T-cell (primary cell): ENCODE data around the gene ST3GAL2. TPM values are rescaled to one million over a fixed set of nuclear protein-coding genes. Genes with fewer than 3 reads are reported as not detected.

ENCODE experiments used
- ATAC-seq, 4 experiments: fragments of 200-7000 bp in 3 of 4; fragments of 150-1000 bp in 1 of 4; cut with Tn5 transposase; replicated peaks in 1 of 4; 1 replicate in 3 of 4; 2 replicates in 1 of 4; pipeline ENCODE4 v1.10.0; 2021; ENCODE audit warnings: moderate library complexity in 3 of 4, mild to moderate bottlenecking in 2 of 4, moderate number of reproducible peaks in 1 of 4
- CTCF ChIA-PET, 2 donors: fragments of 300-600 bp; sonication (Branson Sonifier 250); formaldehyde crosslinking; loops; one replicate each; lab custom pipeline; 2022; ENCODE audit warnings: antibody characterized with exemption in 2 of 2; lab: Charles Lee
- POLR2A ChIA-PET, 2 donors: fragments of 300-600 bp; sonication (Branson Sonifier 250); formaldehyde crosslinking; loops; one replicate each; lab custom pipeline; 2022; ENCODE audit warnings: antibody characterized with exemption in 2 of 2; lab: Charles Lee
- DNase-seq, 35 experiments: peaks; one replicate each; pipeline versions ENCODE4 v3.0.0 to v3.0.0-alpha.2; 2013 to 2023
- H3K27ac ChIP-seq: one replicate; pipeline ENCODE4 v1.5.1; 2013; ENCODE audit warnings: low read length
- H3K27me3 ChIP-seq, 2 experiments: replicated peaks in 1 of 2; 1 replicate in 1 of 2; 2 replicates in 1 of 2; pipeline versions ENCODE4 v1.6.1 to v1.7.0; 2013; ENCODE audit warnings: low read length in 1 of 2, mixed read lengths in 1 of 2; ENCODE audit not compliant: control insufficient read depth in 2 of 2, insufficient read depth in 2 of 2; ENCODE audit errors: extremely low read depth in 1 of 2
- H3K36me3 ChIP-seq, 2 donors: 1 replicate in 1 of 2; 2 replicates in 1 of 2; pipeline versions ENCODE4 v1.6.1 to v1.7.0; 2013; ENCODE audit warnings: low read length in 1 of 2; ENCODE audit not compliant: control insufficient read depth in 2 of 2, insufficient read depth in 1 of 2; ENCODE audit errors: extremely low read depth in 1 of 2
- H3K4me1 ChIP-seq, 2 experiments: 1 replicate in 1 of 2; 2 replicates in 1 of 2; pipeline versions ENCODE4 v1.6.1 to v1.7.0; 2013; ENCODE audit warnings: low read length in 2 of 2, mixed read lengths in 1 of 2; ENCODE audit not compliant: insufficient read depth in 2 of 2, control insufficient read depth in 1 of 2; ENCODE audit errors: extremely low read depth in 1 of 2
- H3K4me3 ChIP-seq, 2 donors: 1 replicate in 1 of 2; 2 replicates in 1 of 2; pipeline versions ENCODE4 v1.5.1 to v1.7.0; 2013; ENCODE audit warnings: mild to moderate bottlenecking in 2 of 2, low read length in 1 of 2, moderate library complexity in 1 of 2; ENCODE audit not compliant: control insufficient read depth in 1 of 2; ENCODE audit errors: extremely low read depth in 1 of 2
- H3K9me3 ChIP-seq: 2 replicates; pipeline ENCODE4 v1.7.0; 2013
- H3K27ac Mint-ChIP-seq, 2 donors: one replicate each; pipeline ENCODE4 v1.8.0; 2020 to 2021; ENCODE audit warnings: mild to moderate bottlenecking in 2 of 2, mixed read lengths in 2 of 2
- H3K27me3 Mint-ChIP-seq, 2 donors: one replicate each; pipeline ENCODE4 v1.8.0; 2021 to 2022; ENCODE audit warnings: mixed read lengths in 2 of 2
- H3K36me3 Mint-ChIP-seq: one replicate; pipeline ENCODE4 v1.8.0; 2021; ENCODE audit warnings: mixed read lengths
- H3K4me1 Mint-ChIP-seq, 3 donors: one replicate each; pipeline ENCODE4 v1.8.0; 2020 to 2022; ENCODE audit warnings: mixed read lengths in 3 of 3, mild to moderate bottlenecking in 1 of 3
- H3K4me3 Mint-ChIP-seq, 3 donors: one replicate each; pipeline ENCODE4 v1.8.0; 2020 to 2022; ENCODE audit warnings: mild to moderate bottlenecking in 3 of 3, mixed read lengths in 3 of 3, moderate library complexity in 3 of 3
- H3K9me3 Mint-ChIP-seq, 3 donors: one replicate each; pipeline ENCODE4 v1.8.0; 2020 to 2022; ENCODE audit warnings: mixed read lengths in 3 of 3
- WGBS: methylation state at CpG from one replicate; pipeline ENCODE4 v1.1.5; 2013; ENCODE audit warnings: missing lambda C conversion rate; ENCODE audit not compliant: insufficient coverage; 5-methylcytosine and 5-hydroxymethylcytosine counted together
- total RNA-seq, 35 experiments: library from RNA in 6 of 35; stranded (reverse) in 6 of 35; fragments of 120-200 nt in 1 of 35; gene quantifications; one replicate each; pipeline versions ENCODE4 v1.2.1 to v1.2.4 and lab custom pipeline; 2013 to 2026

ST3GAL2 gene
- total RNA-seq, 5 donors from 2014 or later (not counting 1 experiment from before 2014, with no cell fraction given) = 18.9 to 35.1 (median 30.2) TPM

DNA sequence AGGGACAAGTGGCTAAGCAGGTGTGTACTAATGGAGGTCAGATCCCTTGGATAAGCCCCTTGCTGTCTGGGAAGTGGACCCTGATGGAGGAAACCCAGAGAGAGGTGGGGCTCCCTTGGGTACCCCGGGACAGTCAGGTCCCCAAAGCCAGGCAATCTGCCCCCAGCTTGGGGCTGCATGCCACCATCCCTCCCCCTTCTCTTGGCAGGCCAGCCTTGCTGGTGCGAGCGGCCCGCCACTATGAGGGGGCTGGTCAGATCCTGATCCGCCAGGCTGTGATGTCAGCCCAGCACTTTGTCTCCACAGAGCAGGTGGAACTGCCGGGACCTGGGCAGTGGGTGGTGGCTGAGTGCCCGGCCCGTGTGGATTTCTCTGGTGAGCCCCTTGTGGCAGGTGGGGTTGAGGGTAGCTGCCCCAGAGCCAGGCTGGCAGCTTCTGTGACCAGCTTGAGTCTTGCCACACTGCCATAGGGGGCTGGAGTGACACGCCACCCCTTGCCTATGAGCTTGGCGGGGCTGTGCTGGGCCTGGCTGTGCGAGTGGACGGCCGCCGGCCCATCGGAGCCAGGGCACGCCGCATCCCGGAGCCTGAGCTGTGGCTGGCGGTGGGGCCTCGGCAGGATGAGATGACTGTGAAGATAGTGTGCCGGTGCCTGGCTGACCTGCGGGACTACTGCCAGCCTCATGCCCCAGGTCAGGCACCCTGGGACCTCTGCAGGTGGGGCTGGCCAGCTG, 35.6 kb upstream of the ST3GAL2 start:
- Histone ChIP-seq H3K27ac (no peak overlapping the region), H3K36me3 (peaks cover 31 to 34% of the 10 kb centered on the region in 2 donors), H3K4me1 (peaks cover 0 to 11% of the 10 kb centered on the region in 2 experiments), H3K9me3 (no peaks in the 10 kb centered on the region), H3K27me3 (no peaks in the 10 kb centered on the region), H3K4me3 (no peak overlapping the region)
- H3K9me3 Mint-ChIP-seq = no peaks in the 10 kb centered on the region
- H3K36me3 Mint-ChIP-seq = peaks cover 5% of the 10 kb centered on the region
- CTCF ChIA-PET = interaction anchor here in 1 of 2 donors (0.5 kb wide), 1 partner anchor 48 kb away, joined by 4 read pairs; no protein-coding TSS in a partner anchor
- ATAC-seq (no peak), DNase-seq (no peak)
- H3K27ac Mint-ChIP-seq = no peak overlapping the region
- WGBS = 99% methylated on average over 20 of the region's 22 CpGs
- peaks cover 0 to 6% (median 2%) of the 10 kb centered on the region in 3 donors for H3K4me1 Mint-ChIP-seq
- H3K4me3 Mint-ChIP-seq = no peak overlapping the region
- H3K27me3 Mint-ChIP-seq = no peaks in the 10 kb centered on the region
- POLR2A ChIA-PET = no interaction called here

DNA sequence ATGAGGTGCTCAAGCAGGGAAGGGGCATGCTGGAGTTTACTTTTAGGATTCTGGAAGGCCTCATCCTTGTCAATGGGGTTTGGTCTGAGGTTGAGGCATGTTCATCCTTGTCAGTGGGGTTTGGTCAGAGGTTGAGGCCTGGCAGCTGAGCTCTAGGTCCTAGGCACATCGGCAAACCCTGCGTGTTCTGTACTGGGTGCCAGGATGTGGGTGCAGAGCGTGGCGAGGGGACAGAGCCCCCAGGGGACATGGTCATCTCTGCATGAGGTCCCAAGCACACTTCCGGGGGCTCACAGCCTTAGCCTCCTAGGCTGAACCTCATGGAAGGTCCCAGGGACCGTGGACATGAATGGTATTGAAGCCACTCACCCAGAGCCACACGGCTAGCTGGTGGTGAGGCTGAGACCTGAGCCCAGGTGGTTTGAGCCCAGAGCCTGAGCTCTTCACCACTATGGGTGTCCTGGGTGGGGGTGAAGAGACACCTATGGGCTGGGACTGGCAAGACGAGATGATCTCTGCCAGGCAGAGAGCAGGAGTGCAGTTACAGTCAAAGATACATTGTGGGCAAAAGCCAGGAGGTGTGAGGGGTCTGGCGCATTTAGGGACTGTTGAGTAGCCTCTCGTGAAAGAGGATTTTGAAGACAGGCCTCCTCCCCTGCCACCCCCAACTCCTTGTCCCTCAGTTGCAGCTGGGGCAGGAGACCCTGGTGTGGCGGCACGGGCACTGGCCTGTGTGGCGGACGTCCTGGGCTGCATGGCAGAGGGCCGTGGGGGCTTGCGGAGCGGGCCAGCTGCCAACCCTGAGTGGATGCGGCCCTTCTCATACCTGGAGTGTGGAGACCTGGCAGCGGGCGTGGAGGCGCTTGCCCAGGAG, 34.8 kb upstream of the ST3GAL2 start:
- peaks cover 5% of the 10 kb centered on the region for H3K36me3 Mint-ChIP-seq
- H3K27ac ChIP-seq = no peak overlapping the region
- peaks cover 0 to 5% of the 10 kb centered on the region in 2 experiments for H3K4me1 ChIP-seq
- peaks cover 0 to 3% (median 0%) of the 10 kb centered on the region in 3 donors for H3K4me1 Mint-ChIP-seq
- H3K4me3 Mint-ChIP-seq = no peak overlapping the region
- WGBS = 97% methylated on average over 14 of the region's 21 CpGs
- POLR2A ChIA-PET = no interaction called here
- peak overlapping the region in 1 of 2 donors; percentile 29 for H3K27ac Mint-ChIP-seq
- ATAC-seq (peak in 1 of 4 experiments; percentile 26), DNase-seq (no peak)
- CTCF ChIA-PET = no interaction called here
- H3K36me3 ChIP-seq = peaks cover 26 to 28% of the 10 kb centered on the region in 2 donors
- H3K4me3 ChIP-seq = no peak overlapping the region
- no peaks in the 10 kb centered on the region for H3K27me3 ChIP-seq
- no peaks in the 10 kb centered on the region for H3K9me3 Mint-ChIP-seq
- no peaks in the 10 kb centered on the region for H3K27me3 Mint-ChIP-seq
- H3K9me3 ChIP-seq = no peaks in the 10 kb centered on the region

DNA sequence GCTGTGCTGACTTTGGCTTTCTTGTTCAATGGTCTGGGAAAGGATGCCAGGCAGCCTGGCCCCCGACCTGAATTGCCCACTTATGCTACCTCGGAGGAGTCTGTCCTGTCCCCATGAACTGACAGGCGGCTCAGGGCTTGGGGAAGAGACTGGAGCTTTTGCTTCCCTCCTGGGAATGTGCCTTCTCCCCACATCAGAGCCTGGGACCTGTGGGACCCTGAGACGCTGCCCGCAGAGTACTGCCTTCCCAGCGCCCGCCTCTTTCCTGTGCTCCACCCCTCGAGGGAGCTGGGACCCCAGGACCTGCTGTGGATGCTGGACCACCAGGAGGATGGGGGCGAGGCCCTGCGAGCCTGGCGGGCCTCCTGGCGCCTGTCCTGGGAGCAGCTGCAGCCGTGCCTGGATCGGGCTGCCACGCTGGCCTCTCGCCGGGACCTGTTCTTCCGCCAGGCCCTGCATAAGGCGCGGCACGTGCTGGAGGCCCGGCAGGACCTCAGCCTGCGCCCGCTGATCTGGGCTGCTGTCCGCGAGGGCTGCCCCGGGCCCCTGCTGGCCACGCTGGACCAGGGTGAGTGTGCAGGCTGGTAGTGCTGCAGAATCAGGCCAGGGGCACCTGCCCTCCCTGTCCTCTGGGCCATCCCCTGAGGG, 34.0 kb upstream of the ST3GAL2 start:
- Histone ChIP-seq H3K4me3 (no peak overlapping the region), H3K27me3 (no peaks in the 10 kb centered on the region), H3K9me3 (no peaks in the 10 kb centered on the region), H3K27ac (no peak overlapping the region), H3K4me1 (no peaks in the 10 kb centered on the region), H3K36me3 (peaks cover 20 to 28% of the 10 kb centered on the region in 2 donors)
- CTCF ChIA-PET = interaction anchor here in 1 of 2 donors (0.5 kb wide), 1 partner anchor 14 kb away, joined by 4 read pairs; no protein-coding TSS in a partner anchor
- Mint-ChIP-seq H3K4me3 (no peak overlapping the region), H3K9me3 (no peaks in the 10 kb centered on the region), H3K27ac (no peak overlapping the region), H3K27me3 (no peaks in the 10 kb centered on the region), H3K4me1 (no peaks in the 10 kb centered on the region), H3K36me3 (peaks cover 5% of the 10 kb centered on the region)
- 94% methylated on average over 28 of the region's 28 CpGs for WGBS
- DNase-seq (no peak), ATAC-seq (no peak)
- POLR2A ChIA-PET = no interaction called here

- Histone ChIP-seq H3K27ac (no peak overlapping the region), H3K4me3 (no peak overlapping the region), H3K27me3 (no peaks in the 10 kb centered on the region), H3K36me3 (peaks cover 17 to 28% of the 10 kb centered on the region in 2 donors), H3K4me1 (no peaks in the 10 kb centered on the region), H3K9me3 (no peaks in the 10 kb centered on the region)
- 95% methylated on average over 7 of the region's 17 CpGs for WGBS
- no peak overlapping the region for H3K27ac Mint-ChIP-seq
- H3K4me3 Mint-ChIP-seq = no peak overlapping the region
- ATAC-seq (no peak), DNase-seq (no peak)
- ChIA-PET CTCF (no interaction called here), POLR2A (no interaction called here)
- no peaks in the 10 kb centered on the region for H3K27me3 Mint-ChIP-seq
- H3K9me3 Mint-ChIP-seq = no peaks in the 10 kb centered on the region
- no peaks in the 10 kb centered on the region for H3K4me1 Mint-ChIP-seq
- peaks cover 8% of the 10 kb centered on the region for H3K36me3 Mint-ChIP-seq
Observed at GRCh38 chr16:70470927-70471341, 32.0 kb upstream of the ST3GAL2 start.

GRCh38 chr16:70470141-70470926, 31.4 kb upstream of the ST3GAL2 start:
- H3K27me3 Mint-ChIP-seq = no peaks in the 10 kb centered on the region
- Histone ChIP-seq H3K36me3 (peaks cover 16 to 23% of the 10 kb centered on the region in 2 donors), H3K9me3 (no peaks in the 10 kb centered on the region), H3K4me1 (no peaks in the 10 kb centered on the region), H3K27me3 (no peaks in the 10 kb centered on the region), H3K27ac (no peak overlapping the region), H3K4me3 (no peak overlapping the region)
- 98% methylated on average over 8 of the region's 10 CpGs for WGBS
- CTCF ChIA-PET = interaction anchor here in 1 of 2 donors (0.6 kb wide), 2 partner anchors 60 to 62 kb away, joined by 3 to 4 read pairs; no protein-coding TSS in a partner anchor
- no peaks in the 10 kb centered on the region for H3K9me3 Mint-ChIP-seq
- POLR2A ChIA-PET = no interaction called here
- H3K4me3 Mint-ChIP-seq = no peak overlapping the region
- no peaks in the 10 kb centered on the region for H3K4me1 Mint-ChIP-seq
- H3K27ac Mint-ChIP-seq = no peak overlapping the region
- DNase-seq (no peak), ATAC-seq (no peak)
- peaks cover 8% of the 10 kb centered on the region for H3K36me3 Mint-ChIP-seq
